Fibroblast of peridontal ligament (primary cell): ENCODE results near the gene DAAM2.
A peak's percentile ranks its signal among the peaks of the same experiment; 100 is the strongest.

Experiments
- DNase-seq: peaks from one replicate; pipeline ENCODE4 v3.0.0-alpha.2; 2010; ENCODE audit errors: extremely low read depth

Gene DAAM2

GRCh38 chr6:39844866-39845265 lies 52.7 kb downstream of the DAAM2 start:
- no peak for DNase-seq

GRCh38 chr6:39847221-39847620 lies 55.0 kb downstream of the DAAM2 start:
- peak; percentile 60 for DNase-seq

GRCh38 chr6:39848171-39848570 lies 56.0 kb downstream of the DAAM2 start:
- no peak for DNase-seq

- DNase-seq: no peak
Measured at GRCh38 chr6:39849228-39849627, 57.1 kb downstream of the DAAM2 start.

- DNase-seq: no peak
Measured at GRCh38 chr6:39849764-39850163, 57.6 kb downstream of the DAAM2 start.

GRCh38 chr6:39850736-39851297 lies 58.6 kb downstream of the DAAM2 start:
- no peak for DNase-seq

GRCh38 chr6:39851331-39851730 lies 59.2 kb downstream of the DAAM2 start:
- DNase-seq: peak; percentile 37

- no peak for DNase-seq
Measured at GRCh38 chr6:39852324-39852723, 60.1 kb downstream of the DAAM2 start.

- DNase-seq: no peak
Measured at GRCh38 chr6:39853604-39854003, 61.4 kb downstream of the DAAM2 start.

- peak; percentile 80 for DNase-seq
Measured at GRCh38 chr6:39855356-39855995, 63.3 kb downstream of the DAAM2 start.

GRCh38 chr6:39859025-39859424 lies 66.8 kb downstream of the DAAM2 start:
- DNase-seq: no peak

- DNase-seq: no peak
Measured at GRCh38 chr6:39861663-39862062, 69.5 kb downstream of the DAAM2 start.

GRCh38 chr6:39865011-39865888 lies 73.1 kb downstream of the DAAM2 start:
- peak; percentile 46 for DNase-seq

GRCh38 chr6:39867592-39867991 lies 75.4 kb downstream of the DAAM2 start:
- DNase-seq: no peak

GRCh38 chr6:39870950-39871349 lies 78.8 kb downstream of the DAAM2 start:
- DNase-seq: no peak

GRCh38 chr6:39873439-39873838 lies 81.3 kb downstream of the DAAM2 start:
- no peak for DNase-seq

- no peak for DNase-seq
Measured at GRCh38 chr6:39876111-39876510, 83.9 kb downstream of the DAAM2 start.

GRCh38 chr6:39876826-39877225 lies 84.7 kb downstream of the DAAM2 start:
- no peak for DNase-seq

GRCh38 chr6:39879535-39879934 lies 87.4 kb downstream of the DAAM2 start:
- peak; percentile 46 for DNase-seq

GRCh38 chr6:39880594-39880993 lies 88.4 kb downstream of the DAAM2 start:
- no peak for DNase-seq

- DNase-seq: peak; percentile 97
Measured at GRCh38 chr6:39881851-39882530, 89.8 kb downstream of the DAAM2 start.

GRCh38 chr6:39882531-39882899 lies 90.3 kb downstream of the DAAM2 start:
- DNase-seq: peak; percentile 98
